Esophagus (tissue), 2 donors: ENCODE measurements around the gene LRRC72. TPM values are rescaled to one million over a fixed set of nuclear protein-coding genes. Genes with fewer than 3 reads are reported as not detected.

ENCODE experiments used
- H3K27ac ChIP-seq, 2 donors: one replicate each; pipeline ENCODE4 v1.5.1; 2013; ENCODE audit warnings: low read depth in 2 of 2, mild to moderate bottlenecking in 2 of 2, inconsistent platforms in 1 of 2, low read length in 1 of 2, moderate library complexity in 1 of 2
- H3K27me3 ChIP-seq, 2 donors: one replicate each; pipeline ENCODE4 v1.6.1; 2013; ENCODE audit warnings: low read length in 2 of 2, control low read depth in 1 of 2, mild to moderate bottlenecking in 1 of 2; ENCODE audit not compliant: insufficient read depth in 2 of 2, control insufficient read depth in 1 of 2
- H3K36me3 ChIP-seq, 2 donors: one replicate each; pipeline ENCODE4 v1.6.1; 2013; ENCODE audit warnings: low read length in 1 of 2; ENCODE audit not compliant: control insufficient read depth in 2 of 2, insufficient read depth in 2 of 2
- H3K4me1 ChIP-seq, 2 donors: one replicate each; pipeline ENCODE4 v1.6.1; 2013; ENCODE audit warnings: low read length in 1 of 2; ENCODE audit not compliant: control insufficient read depth in 2 of 2, insufficient read depth in 2 of 2
- H3K4me3 ChIP-seq, 2 donors: one replicate each; pipeline ENCODE4 v1.5.1; 2013; ENCODE audit warnings: low read length in 2 of 2, mild to moderate bottlenecking in 2 of 2, low read depth in 1 of 2, moderate library complexity in 1 of 2
- H3K9me3 ChIP-seq, 2 donors: one replicate each; pipeline ENCODE4 v1.6.1; 2013; ENCODE audit warnings: mild to moderate bottlenecking in 2 of 2, low read depth in 1 of 2, low read length in 1 of 2, moderate library complexity in 1 of 2; ENCODE audit not compliant: control insufficient read depth in 2 of 2, insufficient read depth in 1 of 2
- WGBS, 2 donors: extraction: QIAGEN DNeasy Blood & Tissue Kit; methylation state at CpG; one replicate each; pipeline ENCODE4 v1.1.7; 2013; 5-methylcytosine and 5-hydroxymethylcytosine counted together
- polyA plus RNA-seq, 2 donors: library from polyadenylated mRNA; stranded (reverse); fragments of 200-250 nt; gene quantifications; one replicate each; pipeline ENCODE4 v1.2.3, GENCODE V29; 2013
- donor health status: healthy with polysubstance abuse.
- donor health status: Bipolar disorder and iron deficiency.

The LRRC72 gene
- polyA plus RNA-seq, 2 donors: not detected

GRCh38 chr7:16546921-16547505 is 20.4 kb downstream of the LRRC72 start:
- H3K4me3 ChIP-seq: no peak overlapping the region
- H3K9me3 ChIP-seq: no peaks in the 10 kb centered on the region
- no peak overlapping the region for H3K27ac ChIP-seq
- H3K4me1 ChIP-seq: no peaks in the 10 kb centered on the region
- WGBS, 2 donors: 92% methylated on average over 7 of the region's 7 CpGs
- no peaks in the 10 kb centered on the region for H3K27me3 ChIP-seq
- no peaks in the 10 kb centered on the region for H3K36me3 ChIP-seq

- WGBS, 2 donors: 75 to 83% methylated on average over 2 of the region's 2 CpGs
- no peaks in the 10 kb centered on the region for H3K36me3 ChIP-seq
Measured at GRCh38 chr7:16548428-16548827, 21.8 kb downstream of the LRRC72 start.

GRCh38 chr7:16550671-16551070 is 24.0 kb downstream of the LRRC72 start:
- Histone ChIP-seq H3K27ac (no peak overlapping the region), H3K9me3 (no peaks in the 10 kb centered on the region), H3K4me1 (no peaks in the 10 kb centered on the region), H3K36me3 (no peaks in the 10 kb centered on the region), H3K27me3 (no peaks in the 10 kb centered on the region), H3K4me3 (no peak overlapping the region)
- WGBS, 2 donors: 53 to 56% methylated on average over 1 of the region's 1 CpG

More at GRCh38 chr7:16548428-16548827, 21.8 kb downstream of the LRRC72 start:
- Histone ChIP-seq H3K4me1 (no peaks in the 10 kb centered on the region), H3K4me3 (no peak overlapping the region), H3K27me3 (no peaks in the 10 kb centered on the region), H3K27ac (no peak overlapping the region), H3K9me3 (no peaks in the 10 kb centered on the region)

- 81 to 84% methylated on average over 10 of the region's 10 CpGs for WGBS, 2 donors
- Histone ChIP-seq H3K4me1 (no peaks in the 10 kb centered on the region), H3K36me3 (no peaks in the 10 kb centered on the region), H3K27me3 (no peaks in the 10 kb centered on the region), H3K4me3 (no peak overlapping the region), H3K9me3 (no peaks in the 10 kb centered on the region), H3K27ac (no peak overlapping the region)
Measured at GRCh38 chr7:16554518-16555236, 28.1 kb downstream of the LRRC72 start.

GRCh38 chr7:16556359-16556758 is 29.7 kb downstream of the LRRC72 start:
- 85 to 94% methylated on average over 2 of the region's 2 CpGs for WGBS, 2 donors
- Histone ChIP-seq H3K27ac (no peak overlapping the region), H3K36me3 (no peaks in the 10 kb centered on the region), H3K27me3 (no peaks in the 10 kb centered on the region), H3K4me1 (no peaks in the 10 kb centered on the region), H3K9me3 (no peaks in the 10 kb centered on the region), H3K4me3 (no peak overlapping the region)

- no peaks in the 10 kb centered on the region for H3K36me3 ChIP-seq
- H3K27me3 ChIP-seq: no peaks in the 10 kb centered on the region
- H3K27ac ChIP-seq: no peak overlapping the region
- no peaks in the 10 kb centered on the region for H3K4me1 ChIP-seq
- H3K4me3 ChIP-seq: no peak overlapping the region
- WGBS, 2 donors: 80 to 89% methylated on average over 4 of the region's 4 CpGs
- H3K9me3 ChIP-seq: no peaks in the 10 kb centered on the region
Measured at GRCh38 chr7:16558761-16559302, 32.2 kb downstream of the LRRC72 start.

GRCh38 chr7:16559497-16560179 is 33.0 kb downstream of the LRRC72 start:
- 80 to 81% methylated on average over 3 of the region's 3 CpGs for WGBS, 2 donors
- Histone ChIP-seq H3K36me3 (no peaks in the 10 kb centered on the region), H3K4me3 (no peak overlapping the region)

GRCh38 chr7:16561943-16562342 is 35.3 kb downstream of the LRRC72 start:
- Histone ChIP-seq H3K27ac (no peak overlapping the region), H3K4me1 (no peaks in the 10 kb centered on the region), H3K36me3 (no peaks in the 10 kb centered on the region), H3K27me3 (no peaks in the 10 kb centered on the region), H3K9me3 (no peaks in the 10 kb centered on the region), H3K4me3 (no peak overlapping the region)
- WGBS, 2 donors: 71% methylated on average over 3 of the region's 3 CpGs

More at GRCh38 chr7:16559497-16560179, 33.0 kb downstream of the LRRC72 start:
- Histone ChIP-seq H3K4me1 (no peaks in the 10 kb centered on the region), H3K9me3 (no peaks in the 10 kb centered on the region), H3K27ac (no peak overlapping the region), H3K27me3 (no peaks in the 10 kb centered on the region)

GRCh38 chr7:16562456-16563220 is 36.0 kb downstream of the LRRC72 start:
- Histone ChIP-seq H3K4me3 (no peak overlapping the region), H3K27ac (no peak overlapping the region), H3K9me3 (no peaks in the 10 kb centered on the region), H3K36me3 (no peaks in the 10 kb centered on the region), H3K4me1 (no peaks in the 10 kb centered on the region), H3K27me3 (no peaks in the 10 kb centered on the region)
- 89% methylated on average over 9 of the region's 9 CpGs for WGBS, 2 donors
